HepG2 (cell line): ENCODE results near the gene TMEM95. TPM values are rescaled to one million over a fixed set of nuclear protein-coding genes. Genes with fewer than 3 reads are reported as not detected.

ENCODE experiments used
- ATF3 ChIP-seq: sonication (generic); formaldehyde crosslinking; IDR thresholded peaks from 2 replicates; pipeline ENCODE4 v1.4.0; 2020; ENCODE audit warnings: missing genetic modification reagents
- CCDC6 ChIP-seq: sonication (generic); formaldehyde crosslinking; IDR thresholded peaks from 2 replicates; pipeline ENCODE4 v1.8.1; 2022; ENCODE audit warnings: mild to moderate bottlenecking, missing genetic modification reagents, moderate library complexity
- CHD4 ChIP-seq: fragments of 200-600 bp; sonication (generic); IDR thresholded peaks from 2 replicates; pipeline ENCODE4 v1.7.0; 2017; ENCODE audit warnings: mild to moderate bottlenecking, low read length, borderline replicate concordance
- GTF2F1 ChIP-seq: fragments of 150-350 bp; IDR thresholded peaks from 2 replicates; pipeline ENCODE4 v1.6.1; 2014; ENCODE audit warnings: low read length
- GTF3A ChIP-seq: sonication (generic); formaldehyde crosslinking; conservative IDR thresholded peaks from 2 replicates; pipeline ENCODE4 v1.4.0; 2020; ENCODE audit warnings: mild to moderate bottlenecking, missing genetic modification reagents
- HOXD1 ChIP-seq: sonication (generic); formaldehyde crosslinking; IDR thresholded peaks from 2 replicates; pipeline ENCODE4 v1.5.0; 2020; ENCODE audit warnings: missing genetic modification reagents
- KLF9 ChIP-seq: IDR thresholded peaks from 2 replicates; pipeline ENCODE4 v1.6.1; 2016; ENCODE audit warnings: low read depth
- MAX ChIP-seq: IDR thresholded peaks from 2 replicates; pipeline ENCODE4 v1.6.1; 2012; ENCODE audit warnings: inconsistent platforms
- MEIS2 ChIP-seq: sonication (generic); formaldehyde crosslinking; IDR thresholded peaks from 2 replicates; pipeline ENCODE4 v1.9.0; 2021; ENCODE audit warnings: mild to moderate bottlenecking, missing genetic modification reagents
- NR2F2 ChIP-seq: IDR thresholded peaks from 2 replicates; pipeline ENCODE4 v1.6.1; 2012; ENCODE audit warnings: low read depth, inconsistent platforms, borderline replicate concordance
- POGK ChIP-seq: sonication (generic); formaldehyde crosslinking; conservative IDR thresholded peaks from 2 replicates; pipeline ENCODE4 v1.8.0; 2022; ENCODE audit warnings: mild to moderate bottlenecking, moderate library complexity, missing genetic modification reagents
- PRPF4 ChIP-seq: fragments of 200-400 bp; formaldehyde crosslinking; IDR thresholded peaks from 2 replicates; pipeline ENCODE4 v1.6.1; 2016; ENCODE audit warnings: low read length, low read depth; ENCODE audit not compliant: poor library complexity, severe bottlenecking
- SAP130 ChIP-seq: IDR thresholded peaks from 2 replicates; pipeline ENCODE4 v1.6.1; 2016; ENCODE audit warnings: low read depth
- SIX1 ChIP-seq: sonication (generic); formaldehyde crosslinking; IDR thresholded peaks from 2 replicates; pipeline ENCODE4 v1.4.0; 2020; ENCODE audit warnings: missing genetic modification reagents, borderline replicate concordance
- SKI ChIP-seq: fragments of 450-650 bp; IDR thresholded peaks from one replicate; pipeline ENCODE4 v1.6.1; 2018; ENCODE audit warnings: mild to moderate bottlenecking; ENCODE audit not compliant: partially characterized antibody
- SRY ChIP-seq: sonication (generic); formaldehyde crosslinking; IDR thresholded peaks from 2 replicates; pipeline ENCODE4 v1.8.0; 2022; ENCODE audit warnings: mild to moderate bottlenecking, missing genetic modification reagents
- ZBTB2 ChIP-seq: sonication (generic); formaldehyde crosslinking; IDR thresholded peaks from 2 replicates; pipeline ENCODE4 v1.8.0; 2022; ENCODE audit warnings: low read depth, missing genetic modification reagents
- ZBTB26 ChIP-seq: IDR thresholded peaks from 2 replicates; pipeline ENCODE4 v1.6.1; 2016; ENCODE audit warnings: missing compliant biosample characterization, missing genetic modification reagents, borderline replicate concordance
- ZBTB7A ChIP-seq: sonication (generic); formaldehyde crosslinking; IDR thresholded peaks from 2 replicates; pipeline ENCODE4 v1.8.0; 2022; ENCODE audit warnings: mild to moderate bottlenecking, missing genetic modification reagents
- ZFY ChIP-seq: sonication (generic); formaldehyde crosslinking; IDR thresholded peaks from 2 replicates; pipeline ENCODE4 v1.4.0; 2020; ENCODE audit warnings: missing genetic modification reagents
- ZMAT3 ChIP-seq: sonication (generic); formaldehyde crosslinking; conservative IDR thresholded peaks from 2 replicates; pipeline ENCODE4 v1.7.0; 2021; ENCODE audit warnings: missing genetic modification reagents
- ZNF451 ChIP-seq: sonication (generic); formaldehyde crosslinking; IDR thresholded peaks from 2 replicates; pipeline ENCODE4 v1.5.0; 2020; ENCODE audit warnings: mild to moderate bottlenecking, missing genetic modification reagents
- ZNF563 ChIP-seq: sonication (generic); formaldehyde crosslinking; IDR thresholded peaks from 2 replicates; pipeline ENCODE4 v1.8.0; 2022; ENCODE audit warnings: mild to moderate bottlenecking, moderate library complexity, missing genetic modification reagents
- ZNF670 ChIP-seq: sonication (generic); formaldehyde crosslinking; IDR thresholded peaks from 2 replicates; pipeline ENCODE4 v1.8.0; 2022; ENCODE audit warnings: mild to moderate bottlenecking, missing genetic modification reagents, borderline replicate concordance
- ZNF768 ChIP-seq: sonication (generic); formaldehyde crosslinking; IDR thresholded peaks from 2 replicates; pipeline ENCODE4 v1.4.0; 2020; ENCODE audit warnings: missing genetic modification reagents
- ZNF850 ChIP-seq: sonication (generic); formaldehyde crosslinking; conservative IDR thresholded peaks from 2 replicates; pipeline ENCODE4 v1.9.0; 2021; ENCODE audit warnings: mild to moderate bottlenecking, missing genetic modification reagents
- ZNF883 ChIP-seq: sonication (generic); formaldehyde crosslinking; IDR thresholded peaks from 2 replicates; pipeline ENCODE4 v1.5.1; 2020; ENCODE audit warnings: mild to moderate bottlenecking, missing genetic modification reagents; ENCODE audit errors: not compliant biosample characterization
- polyA plus RNA-seq, 8 experiments: library from polyadenylated mRNA; depleted of rRNA in 3 of 8; stranded (reverse) in 7 of 8; unstranded in 1 of 8; fragments of >200 nt; fragmentation: Illumina TruSeq in 4 of 8; extraction: Trizol in 4 of 8; gene quantifications; 2 replicates each; pipeline versions ENCODE4 v1.2.1 to v1.2.3, GENCODE V29; 2011 to 2016; ENCODE audit warnings: low read depth in 4 of 8, missing spikeins in 1 of 8, mixed read lengths in 1 of 8; ENCODE audit not compliant: insufficient read depth in 1 of 8
- total RNA-seq, 5 experiments: library from RNA; depleted of rRNA; stranded (reverse); fragments of >200 nt; fragmentation: Illumina TruSeq; extraction: Trizol; gene quantifications; 2 replicates each; pipeline ENCODE4 v1.2.3, GENCODE V29; 2016; ENCODE audit warnings: low read depth in 1 of 5

Gene TMEM95
- total and polyA plus RNA-seq, 2 of the 13 experiments (the other 11 are each of a cell fraction or from before 2014, with no cell fraction given) = not detected

GRCh38 chr17:7314719-7315569, 40.0 kb upstream of the TMEM95 start, which contains the start of gene GPS2 (continued):
- no peak for TF ChIP-seq ZBTB7A (CRISPR knock-in tag)
- peak; percentile 27; the same call in 1 of the 2 replicates for TF ChIP-seq ATF3 (CRISPR knock-in tag)
- TF ChIP-seq ZBTB2 = peak; percentile 98
- TF ChIP-seq ZNF850 (CRISPR knock-in tag) = no peak
- no peak for TF ChIP-seq GTF2F1
- TF ChIP-seq SAP130 (CRISPR knock-in tag) = peak; percentile 96
- peak; percentile 1; the same call in 1 of the 2 replicates for TF ChIP-seq SRY
- TF ChIP-seq SIX1 (CRISPR knock-in tag) = no peak
- TF ChIP-seq SKI = no peak
- TF ChIP-seq ZNF883 (CRISPR knock-in tag) = peak; percentile 48
- TF ChIP-seq ZNF768 (CRISPR knock-in tag) = peak; percentile 64; the same call in 1 of the 2 replicates
- peak; percentile 80; the same call in 1 of the 2 replicates for TF ChIP-seq ZNF670 (CRISPR knock-in tag)
- TF ChIP-seq MAX = peak; percentile 88
- TF ChIP-seq CHD4 = no peak
- peak; percentile 73; the same call in 1 of the 2 replicates for TF ChIP-seq ZNF563 (CRISPR knock-in tag)
- peak; percentile 68; the same call in 1 of the 2 replicates for TF ChIP-seq GTF3A (CRISPR knock-in tag)
- peak; percentile 61 for TF ChIP-seq ZBTB26 (CRISPR knock-in tag)
- TF ChIP-seq CCDC6 (CRISPR knock-in tag) = peak; percentile 80
- peak; percentile 22; the same call in 1 of the 2 replicates for TF ChIP-seq NR2F2
- peak; percentile 85 for TF ChIP-seq POGK (CRISPR knock-in tag)
- TF ChIP-seq KLF9 = no peak
- TF ChIP-seq ZNF451 (CRISPR knock-in tag) = no peak
- no peak; the same call in 1 of the 2 replicates for TF ChIP-seq MEIS2
- peak; percentile 89 for TF ChIP-seq HOXD1 (CRISPR knock-in tag)
- no peak for TF ChIP-seq ZMAT3 (CRISPR knock-in tag)
- TF ChIP-seq PRPF4 = no peak
- TF ChIP-seq ZFY (CRISPR knock-in tag) = peak; percentile 84
